HCT116 (cell line): Measurements from ENCODE around the gene CCNL2.

Source experiments
- CBX3 ChIP-seq: IDR thresholded peaks from 2 replicates; pipeline ENCODE4 v1.6.1; 2012; ENCODE audit warnings: low read depth
- CTCF ChIP-seq, 3 experiments: fragments of 200-600 bp in 1 of 3; sonication (generic) in 1 of 3; IDR thresholded peaks in 2 of 3; conservative IDR thresholded peaks in 1 of 3; 2 replicates each; pipeline ENCODE4 v1.5.1; 2012 to 2017; ENCODE audit warnings: low read depth in 2 of 3, low read length in 2 of 3, antibody characterized with exemption in 1 of 3, borderline replicate concordance in 1 of 3, control low read depth in 1 of 3, mild to moderate bottlenecking in 1 of 3, mixed read lengths in 1 of 3, mixed run types in 1 of 3, moderate library complexity in 1 of 3; ENCODE audit not compliant: insufficient read depth in 1 of 3
- MAX ChIP-seq: IDR thresholded peaks from 2 replicates; pipeline ENCODE4 v1.6.1; 2012
- POLR2A ChIP-seq: IDR thresholded peaks from 2 replicates; pipeline ENCODE4 v1.7.0; 2011; ENCODE audit warnings: borderline replicate concordance; ENCODE audit not compliant: insufficient read depth, insufficient read length; ENCODE audit errors: extremely low read depth
- RAD21 ChIP-seq: IDR thresholded peaks from 2 replicates; pipeline ENCODE4 v1.6.1; 2012; ENCODE audit warnings: low read depth, mild to moderate bottlenecking
- SP1 ChIP-seq: IDR thresholded peaks from 2 replicates; pipeline ENCODE4 v1.6.1; 2012; ENCODE audit warnings: low read depth

GRCh38 chr1:1424707-1425106, 25.6 kb upstream of the CCNL2 start:
- TF ChIP-seq RAD21 = no peak
- TF ChIP-seq CBX3 = no peak
- TF ChIP-seq MAX = no peak
- no peak for TF ChIP-seq SP1
- TF ChIP-seq POLR2A = no peak
- TF ChIP-seq CTCF (IDR thresholded peaks at IDR 0.05 in 2 of 3, conservative IDR thresholded peaks at IDR 0.05 in 1 of 3; ENCODE audit: borderline replicate concordance in 1 of 3, insufficient read depth in 1 of 3, low read depth in 2 of 3, low read length in 2 of 3) = no peak
